LNCaP clone FGC (cell line): Measurements from ENCODE around the gene SMARCE1.
A peak's percentile ranks its signal among the peaks of the same experiment; 100 is the strongest.

Experiments
- DNase-seq: peaks from one replicate; pipeline ENCODE4 v3.0.0-alpha.2; 2011; ENCODE audit warnings: low read depth
- H3K4me3 ChIP-seq: 2 replicates; pipeline ENCODE4 v1.5.1; 2011; ENCODE audit warnings: mild to moderate bottlenecking, low read depth, low read length, control low read depth
- TF ChIP-seq, protein P1 (sequence below): IDR thresholded peaks from 2 replicates; pipeline ENCODE4 v1.5.1; 2012; ENCODE audit warnings: mild to moderate bottlenecking; ENCODE audit not compliant: control insufficient read depth, insufficient read depth; ENCODE audit errors: extremely low read depth

SMARCE1 gene

DNA sequence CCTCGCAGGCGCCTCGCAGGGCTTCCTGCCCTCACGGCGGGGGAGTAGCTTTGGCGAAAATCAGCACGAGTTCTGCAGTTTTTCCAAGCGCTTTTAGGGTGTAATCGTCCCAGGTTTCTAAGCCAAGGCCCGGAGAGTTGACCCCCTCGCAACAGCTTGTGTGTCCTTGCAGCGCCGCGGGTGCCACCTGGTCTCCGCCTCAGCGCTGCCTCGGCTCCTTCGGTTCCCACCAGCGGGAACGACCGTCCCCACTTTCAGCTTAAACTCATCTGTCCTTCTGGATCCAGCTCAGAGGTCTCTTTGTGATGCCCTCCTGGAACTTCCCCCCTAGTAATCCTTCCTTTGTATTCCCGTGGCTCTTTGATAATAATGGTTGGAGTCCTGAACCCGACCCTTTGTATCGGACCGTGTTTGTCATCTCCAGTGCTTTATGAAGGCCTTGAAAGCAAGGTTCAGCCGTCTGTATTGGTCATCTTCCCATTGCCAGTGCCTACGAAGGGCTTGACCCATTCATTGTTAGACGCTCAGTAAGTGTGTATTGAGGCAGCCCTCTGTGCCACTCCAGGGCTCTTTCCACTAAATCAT is 858 bp upstream of the SMARCE1 start:
- TF ChIP-seq, protein P1, sequence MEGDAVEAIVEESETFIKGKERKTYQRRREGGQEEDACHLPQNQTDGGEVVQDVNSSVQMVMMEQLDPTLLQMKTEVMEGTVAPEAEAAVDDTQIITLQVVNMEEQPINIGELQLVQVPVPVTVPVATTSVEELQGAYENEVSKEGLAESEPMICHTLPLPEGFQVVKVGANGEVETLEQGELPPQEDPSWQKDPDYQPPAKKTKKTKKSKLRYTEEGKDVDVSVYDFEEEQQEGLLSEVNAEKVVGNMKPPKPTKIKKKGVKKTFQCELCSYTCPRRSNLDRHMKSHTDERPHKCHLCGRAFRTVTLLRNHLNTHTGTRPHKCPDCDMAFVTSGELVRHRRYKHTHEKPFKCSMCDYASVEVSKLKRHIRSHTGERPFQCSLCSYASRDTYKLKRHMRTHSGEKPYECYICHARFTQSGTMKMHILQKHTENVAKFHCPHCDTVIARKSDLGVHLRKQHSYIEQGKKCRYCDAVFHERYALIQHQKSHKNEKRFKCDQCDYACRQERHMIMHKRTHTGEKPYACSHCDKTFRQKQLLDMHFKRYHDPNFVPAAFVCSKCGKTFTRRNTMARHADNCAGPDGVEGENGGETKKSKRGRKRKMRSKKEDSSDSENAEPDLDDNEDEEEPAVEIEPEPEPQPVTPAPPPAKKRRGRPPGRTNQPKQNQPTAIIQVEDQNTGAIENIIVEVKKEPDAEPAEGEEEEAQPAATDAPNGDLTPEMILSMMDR: no peak
- DNase-seq: no peak

GRCh38 chr17:40646791-40647623 is 611 bp downstream of the SMARCE1 start:
- TF ChIP-seq, protein P1: no peak
- no peak for DNase-seq

More for the DNA sequence above, 858 bp upstream of the SMARCE1 start:
- H3K4me3 ChIP-seq: peak overlapping the region; percentile 87

GRCh38 chr17:40645943-40646342 is 1.7 kb downstream of the SMARCE1 start:
- TF ChIP-seq, protein P1: no peak
- DNase-seq: no peak
- H3K4me3 ChIP-seq: no peak overlapping the region

More at GRCh38 chr17:40646791-40647623, 611 bp downstream of the SMARCE1 start:
- peak overlapping the region; percentile 87 for H3K4me3 ChIP-seq

GRCh38 chr17:40645291-40645690 is 2.3 kb downstream of the SMARCE1 start:
- TF ChIP-seq, protein P1: no peak
- no peak overlapping the region; the same call in 1 of the 2 replicates for H3K4me3 ChIP-seq
- no peak for DNase-seq

DNA sequence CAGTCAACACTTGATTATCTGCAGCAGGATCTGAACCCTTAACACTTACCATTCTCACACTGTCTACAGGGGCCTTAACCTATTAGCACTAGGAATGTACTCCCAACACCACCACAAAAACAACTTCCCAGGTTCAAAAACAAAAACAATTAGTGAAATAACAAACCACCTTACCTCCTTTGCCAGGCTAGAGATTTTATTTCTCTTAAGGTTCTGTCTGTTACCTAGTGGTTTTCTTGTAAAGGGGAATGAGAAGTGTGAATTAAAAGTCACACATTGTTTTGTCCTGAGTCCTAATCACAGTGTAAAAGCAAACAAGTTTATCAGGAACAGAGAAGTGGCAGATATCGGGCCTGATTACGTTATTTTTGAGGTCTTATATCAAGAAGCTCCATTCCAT is 9.7 kb downstream of the SMARCE1 start:
- no peak overlapping the region for H3K4me3 ChIP-seq
- TF ChIP-seq, protein P1: no peak
- DNase-seq: no peak

- TF ChIP-seq, protein P1: no peak
These were observed 13.7 kb downstream of the SMARCE1 start for GRCh38 chr17:40633871-40634270.

More at GRCh38 chr17:40633871-40634270, 13.7 kb downstream of the SMARCE1 start:
- DNase-seq: no peak
- H3K4me3 ChIP-seq: no peak overlapping the region
